HG02885 (cell line): ENCODE data around the gene MLF2.

ENCODE experiments used
- ATAC-seq: cut with Tn5 transposase; IDR thresholded peaks from one replicate; pipeline ENCODE4 v1.9.1; 2021; ENCODE audit warnings: mild to moderate bottlenecking; ENCODE audit not compliant: unreplicated experiment, poor library complexity

The MLF2 gene

GRCh38 chr12:6699989-6700645 is 52.8 kb downstream of the MLF2 start:
- ATAC-seq, result no peak

- no peak for ATAC-seq
These were observed 53.5 kb downstream of the MLF2 start for GRCh38 chr12:6699259-6699988.

GRCh38 chr12:6698352-6699046 is 54.4 kb downstream of the MLF2 start:
- ATAC-seq, result no peak
